Fibroblast of pulmonary artery (primary cell): ENCODE data around the gene TSPYL6.

Source experiments
- DNase-seq: peaks from one replicate; pipeline ENCODE4 v3.0.0-alpha.2; 2010; ENCODE audit warnings: low read depth
- H3K4me3 ChIP-seq: replicated peaks from 2 replicates; pipeline ENCODE4 v1.5.1; 2011; ENCODE audit warnings: low read depth, mild to moderate bottlenecking, control low read depth, low read length, moderate library complexity
- CTCF ChIP-seq: IDR thresholded peaks from 2 replicates; pipeline ENCODE4 v1.5.1; 2011; ENCODE audit warnings: mild to moderate bottlenecking, control low read depth, low read length, inconsistent platforms; ENCODE audit errors: missing control alignments

The TSPYL6 gene

GRCh38 chr2:54213082-54213481, 42.9 kb downstream of the TSPYL6 start:
- TF ChIP-seq CTCF: no peak
- no peak overlapping the region for H3K4me3 ChIP-seq
- no peak for DNase-seq

- no peak overlapping the region for H3K4me3 ChIP-seq
- DNase-seq: peak; percentile 89
- no peak for TF ChIP-seq CTCF
Observed at GRCh38 chr2:54212456-54212855, 43.6 kb downstream of the TSPYL6 start.

- H3K4me3 ChIP-seq: no peak overlapping the region
- DNase-seq: no peak
- TF ChIP-seq CTCF: no peak
Observed at GRCh38 chr2:54209379-54209778, 46.6 kb downstream of the TSPYL6 start.

- peak; percentile 64 for DNase-seq
- no peak for TF ChIP-seq CTCF
- no peak overlapping the region for H3K4me3 ChIP-seq
Observed at GRCh38 chr2:54208364-54209240, 47.4 kb downstream of the TSPYL6 start.

DNA sequence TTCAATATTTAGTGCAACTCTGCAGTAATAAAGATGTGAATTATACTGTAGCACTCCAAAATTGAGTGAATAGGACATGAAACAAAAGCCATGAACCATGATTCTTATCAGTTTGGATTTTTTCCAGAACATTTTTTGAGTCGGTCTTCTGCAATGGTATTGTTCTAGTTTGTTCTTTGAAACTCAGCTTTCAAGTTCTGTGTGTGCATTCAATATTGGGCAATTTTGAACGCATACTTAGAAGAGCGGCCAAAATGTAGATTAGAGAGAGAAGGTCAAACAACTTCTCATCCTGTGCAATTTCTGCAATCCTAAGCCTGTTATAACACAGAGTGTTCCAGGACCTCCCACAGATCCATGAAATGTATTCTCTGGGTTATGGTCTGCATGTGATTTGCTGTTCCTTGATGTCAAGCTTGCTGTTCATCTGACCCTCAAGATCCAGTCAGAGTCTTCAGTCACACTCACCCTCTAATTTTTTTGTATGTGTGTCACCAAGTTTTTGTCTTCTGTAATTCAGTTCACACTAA, 48.3 kb downstream of the TSPYL6 start:
- no peak overlapping the region for H3K4me3 ChIP-seq
- TF ChIP-seq CTCF: no peak
- DNase-seq: peak; percentile 92

- no peak overlapping the region for H3K4me3 ChIP-seq
- DNase-seq: peak; percentile 75
- TF ChIP-seq CTCF: peak; percentile 63
Observed at GRCh38 chr2:54206596-54206995, 49.4 kb downstream of the TSPYL6 start.
